ENCODE results near the gene VAT1. TPM values are rescaled to one million over a fixed set of nuclear protein-coding genes. Genes with fewer than 3 reads are reported as not detected.

The VAT1 gene
- total and polyA plus RNA-seq, 9 of the 15 experiments (the other 6 are each of a cell fraction or from before 2014, with no cell fraction given): 29.4 to 153 (median 66.7) TPM

DNA sequence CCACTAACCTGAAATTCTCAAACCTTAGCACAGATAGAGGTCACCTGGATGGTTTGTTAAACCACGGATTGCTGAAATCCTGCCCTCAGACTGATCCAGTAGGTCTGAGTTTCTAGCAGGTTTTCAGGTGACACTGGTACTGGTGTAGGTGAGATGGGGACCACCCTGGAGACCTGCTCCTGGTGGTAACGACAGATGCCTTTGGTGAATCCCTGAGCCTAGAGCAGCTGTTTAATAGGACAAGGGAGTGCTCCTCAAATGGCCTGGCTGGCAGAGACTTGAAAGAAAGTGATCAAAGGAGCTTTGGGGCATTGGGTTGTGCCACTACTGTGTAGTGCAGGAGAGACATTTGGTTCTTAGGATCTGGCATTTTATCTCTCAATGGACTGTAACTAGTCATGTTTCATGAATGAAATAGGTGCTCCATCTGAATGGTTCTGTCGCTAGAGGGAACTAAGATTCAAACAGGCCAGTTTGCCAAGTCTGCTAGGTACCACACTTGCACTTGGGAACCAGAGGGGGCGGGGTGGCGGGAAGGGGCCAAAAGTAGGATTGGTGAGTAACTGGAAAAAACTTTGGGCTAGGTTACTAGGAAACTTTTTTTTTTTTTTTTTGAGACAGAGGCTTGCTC, 18.5 kb downstream of the VAT1 start (continued):
- no peak for TF ChIP-seq SMAD2 (IDR thresholded peaks at IDR 0.05; ENCODE audit: low read depth, low read length)
- no peak for TF ChIP-seq IFI16 (CRISPR knock-in tag; IDR thresholded peaks at IDR 0.05)
- TF ChIP-seq, protein P1, sequence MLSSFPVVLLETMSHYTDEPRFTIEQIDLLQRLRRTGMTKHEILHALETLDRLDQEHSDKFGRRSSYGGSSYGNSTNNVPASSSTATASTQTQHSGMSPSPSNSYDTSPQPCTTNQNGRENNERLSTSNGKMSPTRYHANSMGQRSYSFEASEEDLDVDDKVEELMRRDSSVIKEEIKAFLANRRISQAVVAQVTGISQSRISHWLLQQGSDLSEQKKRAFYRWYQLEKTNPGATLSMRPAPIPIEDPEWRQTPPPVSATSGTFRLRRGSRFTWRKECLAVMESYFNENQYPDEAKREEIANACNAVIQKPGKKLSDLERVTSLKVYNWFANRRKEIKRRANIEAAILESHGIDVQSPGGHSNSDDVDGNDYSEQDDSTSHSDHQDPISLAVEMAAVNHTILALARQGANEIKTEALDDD (IDR thresholded peaks at IDR 0.05): peak; percentile 22; the same call in 1 of the 2 replicates
- peak; percentile 18 for TF ChIP-seq KDM5B (IDR thresholded peaks at IDR 0.05; ENCODE audit: insufficient replicate concordance, low read depth, low read length)
- no peak for TF ChIP-seq ZNF239 (CRISPR knock-in tag; IDR thresholded peaks at IDR 0.05)
- no peak for TF ChIP-seq SIN3A (IDR thresholded peaks at IDR 0.05; ENCODE audit: borderline replicate concordance in 2 of 2, control insufficient read depth in 1 of 2, low read depth in 2 of 2, low read length in 2 of 2)
- TF ChIP-seq DMBX1 (CRISPR knock-in tag; IDR thresholded peaks at IDR 0.05; ENCODE audit: borderline replicate concordance): no peak
- TF ChIP-seq, protein P2, sequence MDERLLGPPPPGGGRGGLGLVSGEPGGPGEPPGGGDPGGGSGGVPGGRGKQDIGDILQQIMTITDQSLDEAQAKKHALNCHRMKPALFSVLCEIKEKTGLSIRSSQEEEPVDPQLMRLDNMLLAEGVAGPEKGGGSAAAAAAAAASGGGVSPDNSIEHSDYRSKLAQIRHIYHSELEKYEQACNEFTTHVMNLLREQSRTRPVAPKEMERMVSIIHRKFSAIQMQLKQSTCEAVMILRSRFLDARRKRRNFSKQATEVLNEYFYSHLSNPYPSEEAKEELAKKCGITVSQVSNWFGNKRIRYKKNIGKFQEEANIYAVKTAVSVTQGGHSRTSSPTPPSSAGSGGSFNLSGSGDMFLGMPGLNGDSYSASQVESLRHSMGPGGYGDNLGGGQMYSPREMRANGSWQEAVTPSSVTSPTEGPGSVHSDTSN (CRISPR knock-in tag; IDR thresholded peaks at IDR 0.05; ENCODE audit: low read depth): no peak
- TF ChIP-seq, protein P2 (tag; conservative IDR thresholded peaks at IDR 0.05; ENCODE audit: low read depth): no peak
- TF ChIP-seq POLR2AphosphoS5 (IDR thresholded peaks at IDR 0.05; ENCODE audit: control insufficient read depth, insufficient read depth, low read depth, low read length): 0 out of 2 replicates have a peak, but pooled peaks have one; percentile 5
- no peak for TF ChIP-seq ZNF253 (CRISPR knock-in tag; conservative IDR thresholded peaks at IDR 0.05)
- peak; percentile 53 for TF ChIP-seq POLR2B (IDR thresholded peaks at IDR 0.05; ENCODE audit: low read depth, partially characterized antibody)
- peak; percentile 93 for TF ChIP-seq POLR2AphosphoS2 (IDR thresholded peaks at IDR 0.05; ENCODE audit: low read length)
- TF ChIP-seq, protein P3, sequence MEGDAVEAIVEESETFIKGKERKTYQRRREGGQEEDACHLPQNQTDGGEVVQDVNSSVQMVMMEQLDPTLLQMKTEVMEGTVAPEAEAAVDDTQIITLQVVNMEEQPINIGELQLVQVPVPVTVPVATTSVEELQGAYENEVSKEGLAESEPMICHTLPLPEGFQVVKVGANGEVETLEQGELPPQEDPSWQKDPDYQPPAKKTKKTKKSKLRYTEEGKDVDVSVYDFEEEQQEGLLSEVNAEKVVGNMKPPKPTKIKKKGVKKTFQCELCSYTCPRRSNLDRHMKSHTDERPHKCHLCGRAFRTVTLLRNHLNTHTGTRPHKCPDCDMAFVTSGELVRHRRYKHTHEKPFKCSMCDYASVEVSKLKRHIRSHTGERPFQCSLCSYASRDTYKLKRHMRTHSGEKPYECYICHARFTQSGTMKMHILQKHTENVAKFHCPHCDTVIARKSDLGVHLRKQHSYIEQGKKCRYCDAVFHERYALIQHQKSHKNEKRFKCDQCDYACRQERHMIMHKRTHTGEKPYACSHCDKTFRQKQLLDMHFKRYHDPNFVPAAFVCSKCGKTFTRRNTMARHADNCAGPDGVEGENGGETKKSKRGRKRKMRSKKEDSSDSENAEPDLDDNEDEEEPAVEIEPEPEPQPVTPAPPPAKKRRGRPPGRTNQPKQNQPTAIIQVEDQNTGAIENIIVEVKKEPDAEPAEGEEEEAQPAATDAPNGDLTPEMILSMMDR (IDR thresholded peaks at IDR 0.05 in 2 of 3, conservative IDR thresholded peaks at IDR 0.05 in 1 of 3; ENCODE audit: insufficient read depth in 2 of 3, low read depth in 1 of 3, low read length in 3 of 3): peak in 2 of 3 experiments; percentile 21 to 30; a peak in 3 of 6 replicates
- TF ChIP-seq ZBED1 (IDR thresholded peaks at IDR 0.05): no peak
- peak; percentile 63; the same call in 1 of the 2 replicates for TF ChIP-seq SUPT5H (IDR thresholded peaks at IDR 0.05)

Measured in K562 (cell line).